ENCODE measurements around the gene PTPN1.
A peak's percentile ranks its signal among the peaks of the same experiment; 100 is the strongest.
"Not testable (repeated sequence)": the region's sequence is repeated elsewhere in the genome, so short reads cannot be mapped to it uniquely, and the experiment has no call there.

Gene PTPN1

DNA sequence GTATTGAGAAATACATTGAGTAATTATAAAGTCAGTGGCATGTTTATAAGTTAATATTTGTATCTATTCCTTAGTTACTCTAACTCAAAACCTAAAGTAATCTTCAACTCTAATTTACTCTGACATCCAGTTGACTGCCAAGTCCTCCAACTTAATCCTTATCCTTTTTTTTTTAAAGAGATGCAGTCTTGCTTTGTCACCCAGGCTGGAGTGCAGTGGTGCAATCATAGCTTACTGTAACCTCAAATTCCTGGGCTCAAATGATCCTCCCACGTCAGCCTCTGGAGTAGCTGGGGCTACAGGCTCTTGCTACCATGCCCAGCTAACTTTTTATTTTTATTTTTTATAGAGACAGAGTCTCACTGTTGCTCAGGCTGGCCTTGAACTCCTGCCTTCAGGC, 24.4 kb downstream of the PTPN1 start:
- DNase-seq = peak; percentile 62

DNA sequence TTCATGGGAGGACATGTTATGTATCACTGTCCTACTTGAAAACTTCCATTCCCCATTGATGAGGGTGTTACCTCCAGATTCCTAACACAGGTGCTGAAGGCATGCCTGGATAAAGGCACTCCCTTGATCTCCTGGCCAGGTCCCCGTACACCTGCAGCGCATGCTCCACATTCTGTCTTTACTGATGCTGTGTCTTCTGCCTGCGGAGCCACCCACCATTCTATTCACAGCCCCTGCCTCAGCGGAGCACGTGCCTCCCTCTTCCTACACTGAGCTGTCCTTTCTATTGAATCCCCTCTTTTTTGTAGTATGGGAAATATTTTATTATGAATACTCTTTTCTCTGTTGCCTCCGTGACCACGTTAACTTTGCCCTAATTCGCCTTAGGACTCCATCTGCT, 25.0 kb downstream of the PTPN1 start:
- DNase-seq = no peak

DNA sequence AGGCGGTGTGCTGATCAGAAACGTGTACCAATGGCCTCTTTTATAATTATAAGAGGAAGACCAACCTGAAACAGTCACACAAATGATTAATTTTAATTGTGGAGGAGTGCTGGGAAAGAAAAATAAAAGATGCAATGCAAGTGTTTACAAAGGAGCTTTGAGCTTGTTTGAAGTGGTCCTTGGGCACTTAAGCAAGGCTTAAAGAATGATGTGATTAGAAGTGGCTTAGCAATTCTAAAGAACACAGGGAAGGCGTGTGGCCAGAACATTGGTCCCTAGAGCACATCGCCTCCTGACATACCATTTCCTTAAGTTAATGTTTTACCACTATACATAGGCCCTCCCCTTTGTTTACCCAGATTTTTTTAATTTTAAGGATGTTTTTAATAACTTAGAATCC, 26.1 kb downstream of the PTPN1 start:
- peak; percentile 75 for DNase-seq

DNA sequence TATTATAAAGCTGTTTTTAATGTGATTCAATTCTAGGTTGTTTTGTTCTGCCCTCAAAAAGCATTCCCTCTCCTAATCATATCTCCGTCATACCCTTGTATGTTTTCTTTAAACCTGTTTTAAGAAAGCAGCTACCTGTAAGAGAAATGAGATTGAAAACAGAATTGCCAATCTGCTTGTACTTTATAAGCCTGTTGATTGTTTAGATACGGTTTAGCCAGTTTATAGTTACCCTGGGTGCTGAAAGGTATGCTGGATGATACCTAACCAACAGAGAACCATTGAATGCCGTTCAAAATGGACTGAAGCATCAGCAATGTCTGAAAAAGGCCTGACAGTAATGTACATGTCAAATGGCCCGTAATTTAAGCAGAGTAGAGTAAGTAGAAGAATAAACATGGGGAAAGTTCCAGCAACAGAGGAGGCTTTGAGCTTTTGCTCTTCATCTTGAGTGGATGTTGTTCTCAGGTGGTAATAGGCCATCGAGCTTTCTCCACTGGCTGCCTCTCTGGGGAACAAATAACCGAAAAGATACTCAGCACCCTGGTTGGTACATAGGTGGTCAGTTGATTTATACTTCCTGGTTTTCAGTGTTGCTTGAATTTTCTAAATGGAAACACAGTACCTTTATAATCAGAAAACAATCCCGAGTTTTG, 27.5 kb downstream of the PTPN1 start:
- DNase-seq = no peak

DNA sequence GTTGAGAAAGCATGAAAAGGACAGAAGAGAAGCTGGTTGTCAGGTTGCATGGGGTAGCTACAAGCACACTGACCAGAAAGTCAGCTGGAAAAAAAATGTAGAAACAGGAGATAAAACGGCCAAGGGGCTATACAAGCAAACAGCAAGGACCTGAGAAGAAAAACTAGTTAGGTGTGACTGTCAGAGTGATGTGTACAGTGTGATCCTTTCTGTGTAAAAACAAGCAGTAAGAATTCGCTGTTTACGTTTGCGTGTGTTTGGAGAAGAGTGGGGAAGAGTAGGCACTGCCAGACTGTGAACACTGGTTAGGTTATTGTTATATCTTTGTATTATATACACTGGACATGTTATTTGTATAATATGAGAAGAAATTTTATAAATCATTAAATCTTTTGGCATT, 28.1 kb downstream of the PTPN1 start:
- DNase-seq = no peak

DNA sequence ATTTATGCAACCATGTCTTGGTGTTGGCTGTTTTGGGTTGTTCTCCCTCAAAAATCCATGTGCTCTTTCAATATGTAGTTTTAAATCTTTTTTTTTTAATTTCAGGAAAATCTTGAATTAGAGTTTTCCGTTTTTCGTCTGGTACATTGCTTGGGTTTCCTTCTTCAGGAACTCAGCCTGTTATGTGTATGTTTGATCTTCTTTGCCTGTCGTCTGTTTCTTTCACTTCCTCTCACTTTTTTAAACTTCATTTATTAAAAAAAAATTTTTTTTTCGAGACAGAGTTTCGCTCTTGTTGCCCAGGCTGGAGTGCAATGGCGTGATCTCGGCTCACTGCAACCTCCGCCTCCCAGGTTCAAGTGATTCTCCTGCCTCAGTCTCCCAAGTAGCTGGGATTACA, 29.6 kb downstream of the PTPN1 start:
- not testable (repeated sequence) for DNase-seq

DNA sequence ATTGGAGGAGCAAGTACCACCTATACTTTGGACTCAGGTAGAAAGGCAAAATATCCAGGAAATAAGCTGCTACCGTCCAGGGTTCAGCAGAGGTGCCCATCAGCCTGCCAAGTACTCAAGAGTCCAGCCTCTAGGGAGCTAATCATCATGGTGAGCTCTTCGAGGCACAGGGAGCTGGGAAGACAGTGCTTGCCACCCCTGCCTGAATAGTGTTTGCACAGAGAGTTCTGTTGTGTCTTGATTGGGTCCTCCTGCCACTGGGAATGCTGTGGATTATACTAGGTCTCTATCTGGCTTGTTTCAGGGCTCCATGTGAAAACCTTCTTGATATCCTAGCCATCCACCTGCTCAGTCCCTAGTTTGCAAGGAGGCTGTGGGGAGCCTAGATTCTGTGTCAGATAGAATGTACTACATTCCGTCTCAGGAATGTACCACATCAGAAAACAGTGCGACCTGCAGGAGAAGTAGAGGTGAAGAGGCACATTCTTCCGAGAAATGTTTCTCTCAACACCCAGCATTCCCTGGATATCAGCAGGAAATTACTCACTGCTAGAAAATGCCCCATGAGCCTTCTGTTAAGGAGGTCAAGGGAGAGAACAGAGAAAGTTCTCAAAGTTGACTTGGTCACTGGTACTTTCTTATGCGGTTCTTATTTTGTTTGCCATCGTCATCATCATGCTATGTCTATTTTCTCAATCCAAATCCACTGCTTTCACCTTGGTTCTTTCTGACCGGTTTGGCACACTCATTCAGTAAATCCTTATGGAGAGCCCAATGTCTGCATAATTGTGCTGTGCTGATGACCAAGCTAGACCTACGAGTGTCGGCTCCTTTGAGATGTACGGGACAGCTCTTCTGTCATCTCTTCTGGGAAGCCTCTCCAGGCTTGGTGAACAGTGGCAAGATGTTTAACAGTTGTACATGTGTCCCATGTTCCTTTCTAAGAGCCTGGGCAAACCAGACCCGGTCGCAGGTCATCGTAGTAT, 30.7 kb downstream of the PTPN1 start:
- peak; percentile 98 for DNase-seq

DNA sequence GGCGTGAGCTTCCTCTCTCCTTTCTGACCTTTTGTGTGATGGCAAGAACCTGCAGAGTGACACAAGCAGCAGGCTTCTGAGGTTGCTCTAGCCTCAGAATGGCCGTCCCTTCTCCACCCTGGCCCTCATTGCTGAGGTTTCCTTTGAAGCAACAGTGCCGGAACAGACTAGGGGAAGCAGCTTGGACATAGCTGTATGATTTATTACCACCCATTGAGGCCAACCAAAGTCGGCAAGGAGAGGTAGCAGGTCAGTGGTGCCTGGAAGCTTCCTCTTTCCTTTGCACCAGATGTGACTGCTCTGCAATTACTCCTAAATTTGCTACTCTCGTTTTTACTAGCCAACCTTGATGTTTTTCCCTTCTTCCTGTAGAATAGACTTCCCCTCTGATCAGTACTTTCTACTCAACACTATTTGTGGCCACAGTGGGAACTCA, 31.4 kb downstream of the PTPN1 start:
- no peak for DNase-seq

DNA sequence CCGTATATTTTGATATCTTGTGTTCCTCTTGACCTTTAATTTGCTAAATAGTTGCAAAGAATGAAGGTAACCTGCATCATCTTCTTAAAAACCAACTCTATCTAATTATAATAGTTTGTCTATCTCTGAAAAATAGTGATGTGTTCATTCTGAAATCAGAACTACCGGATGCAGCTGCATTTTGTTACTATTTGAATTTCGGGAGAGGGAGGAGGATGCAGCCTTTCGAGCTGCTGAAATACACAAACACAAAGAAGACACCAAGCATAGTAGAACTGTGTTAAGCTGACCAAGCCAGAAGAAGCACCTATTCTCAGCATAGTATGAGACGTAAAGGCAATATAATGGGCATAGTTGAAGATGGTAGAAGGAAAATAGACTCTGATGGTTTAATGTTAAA, 33.1 kb downstream of the PTPN1 start:
- DNase-seq = no peak

DNA sequence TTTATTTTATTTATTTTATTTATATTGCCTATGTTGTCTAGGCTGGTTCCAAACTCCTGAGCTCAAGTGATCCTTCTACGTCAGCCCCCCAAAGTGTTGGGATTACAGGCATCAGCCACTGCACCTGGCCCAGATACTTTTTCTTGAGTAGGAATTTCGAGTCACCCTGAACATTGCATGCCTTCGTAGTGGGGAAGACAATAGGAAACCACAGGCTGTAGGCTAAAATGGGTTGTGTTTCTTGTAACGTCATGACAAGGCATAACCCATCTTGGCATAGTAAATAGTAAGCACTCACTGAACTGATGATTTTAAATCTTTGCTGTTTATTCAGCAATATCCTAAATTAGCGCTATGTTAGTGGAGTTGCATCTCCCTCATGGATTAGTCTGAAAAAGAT, 34.9 kb downstream of the PTPN1 start:
- DNase-seq = no peak

DNA sequence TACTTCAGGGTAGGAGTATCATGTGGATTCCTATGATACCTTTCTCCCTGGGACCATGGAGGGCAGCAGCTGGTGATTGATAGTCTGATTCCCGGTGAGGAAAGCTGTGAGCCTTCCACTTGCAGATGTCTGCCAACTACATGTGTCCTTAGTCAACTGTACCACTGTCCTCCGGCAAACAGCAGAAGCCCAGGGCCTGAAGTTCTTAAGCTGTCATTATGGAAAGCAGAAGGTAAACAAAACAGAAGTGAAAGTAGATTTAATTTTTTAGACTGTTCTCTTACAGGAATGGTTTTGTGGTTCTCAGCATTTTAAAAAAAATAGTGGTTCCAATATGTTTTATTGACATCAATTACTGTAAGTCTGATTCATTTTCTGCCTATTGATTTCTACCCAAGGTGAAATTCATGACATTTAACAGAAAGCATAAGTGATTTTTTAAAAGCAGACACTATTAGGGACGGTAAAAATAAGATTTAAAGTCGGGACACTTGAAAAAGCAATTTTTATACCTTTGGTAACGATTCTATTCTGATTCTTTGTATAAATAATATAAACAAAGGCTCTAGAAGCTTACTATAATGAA, 36.6 kb downstream of the PTPN1 start:
- no peak for DNase-seq

DNA sequence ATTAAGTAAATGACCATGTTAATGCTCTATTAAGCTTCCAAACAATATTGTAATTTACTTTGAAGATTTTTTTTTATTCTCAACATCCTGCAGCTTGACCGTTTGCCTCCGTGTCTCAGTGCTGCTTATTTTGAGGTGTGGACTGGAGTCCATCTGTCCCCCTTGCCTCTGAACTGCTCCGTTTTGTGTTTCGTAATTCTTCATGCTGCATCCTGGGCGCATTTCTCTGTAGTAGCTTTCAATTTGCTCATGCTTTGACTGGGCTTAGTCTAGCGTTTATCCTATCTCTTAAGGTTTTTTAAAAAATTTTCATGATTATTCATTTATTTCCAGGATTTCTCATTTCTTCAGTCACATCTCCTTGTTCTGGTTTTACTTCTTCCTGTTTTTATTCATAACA, 37.8 kb downstream of the PTPN1 start:
- no peak for DNase-seq

DNA sequence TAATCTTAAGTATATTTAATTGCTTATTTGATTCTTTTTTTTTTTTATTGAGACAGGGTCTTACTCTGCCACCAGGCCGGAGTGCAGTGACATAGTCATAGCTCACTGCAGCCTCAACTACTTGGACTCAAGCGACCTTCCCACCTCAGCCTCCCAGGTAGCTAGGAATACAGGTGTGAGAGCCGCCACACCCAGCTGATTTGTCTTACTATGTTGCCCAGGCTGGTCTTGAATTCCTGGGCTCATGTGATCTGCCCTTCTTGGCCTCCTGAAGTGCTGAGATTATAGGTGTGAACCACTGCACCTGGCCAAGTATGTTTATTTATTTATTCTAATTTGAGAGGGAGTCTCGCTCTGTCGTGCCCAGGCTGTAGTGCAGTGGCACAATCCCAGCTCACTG, 38.2 kb downstream of the PTPN1 start:
- DNase-seq = no peak

DNA sequence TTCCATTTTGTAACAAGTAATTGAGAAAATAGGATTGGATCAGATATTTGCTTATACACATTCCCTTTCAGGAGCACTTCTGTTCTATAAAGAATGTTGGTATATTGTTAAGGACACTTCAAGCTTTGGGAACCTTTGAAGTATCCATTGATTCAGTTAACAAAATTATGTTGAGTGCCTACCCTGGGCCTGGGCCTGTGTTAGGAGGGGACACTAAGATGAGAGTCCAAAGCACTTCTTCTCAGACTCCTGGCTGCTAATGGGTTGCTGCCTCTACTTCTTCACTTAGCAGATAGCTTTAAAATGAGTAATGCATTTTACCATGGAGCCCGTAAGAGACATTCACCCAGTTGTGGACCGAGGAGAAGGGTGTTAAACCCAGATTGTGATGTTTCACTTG, 40.3 kb downstream of the PTPN1 start:
- no peak for DNase-seq

DNA sequence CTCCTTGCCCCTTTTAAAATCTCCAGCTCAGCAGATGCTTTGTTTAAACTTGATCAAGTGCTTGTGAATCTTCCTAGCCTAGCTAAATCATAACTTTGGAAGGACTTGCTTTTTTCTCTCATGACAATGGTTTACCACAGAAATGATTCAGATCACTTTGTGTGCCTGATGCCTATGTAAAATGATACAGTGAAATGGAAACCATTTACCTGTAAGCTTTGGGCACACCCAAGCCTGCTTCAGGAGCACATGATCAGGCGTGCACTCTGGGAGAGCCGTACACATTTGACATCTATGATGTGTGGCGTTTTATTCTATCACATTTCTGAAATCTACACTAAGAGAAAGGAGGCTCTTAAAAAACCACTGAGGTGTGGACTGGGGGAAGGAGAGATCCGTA, 41.1 kb downstream of the PTPN1 start:
- DNase-seq = no peak

DNA sequence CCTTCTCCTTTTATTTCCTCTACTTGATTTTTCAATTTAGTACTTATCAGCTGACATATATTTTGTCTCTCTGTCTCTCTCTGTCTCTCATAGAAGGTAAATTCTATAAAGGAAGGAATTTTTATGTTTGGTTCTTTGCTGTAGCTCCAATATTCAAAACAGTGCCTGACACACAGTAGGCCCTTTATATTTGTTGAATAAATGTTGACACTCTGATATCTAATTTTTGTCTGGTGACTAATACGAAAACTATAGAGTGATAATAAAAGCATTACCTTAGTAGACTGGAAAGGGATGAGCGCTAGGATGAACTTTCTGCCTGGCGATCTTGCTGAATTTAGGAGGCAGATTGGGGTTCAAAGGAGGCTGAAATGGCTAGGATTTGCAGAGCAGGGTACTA, 42.8 kb downstream of the PTPN1 start:
- DNase-seq = no peak

DNA sequence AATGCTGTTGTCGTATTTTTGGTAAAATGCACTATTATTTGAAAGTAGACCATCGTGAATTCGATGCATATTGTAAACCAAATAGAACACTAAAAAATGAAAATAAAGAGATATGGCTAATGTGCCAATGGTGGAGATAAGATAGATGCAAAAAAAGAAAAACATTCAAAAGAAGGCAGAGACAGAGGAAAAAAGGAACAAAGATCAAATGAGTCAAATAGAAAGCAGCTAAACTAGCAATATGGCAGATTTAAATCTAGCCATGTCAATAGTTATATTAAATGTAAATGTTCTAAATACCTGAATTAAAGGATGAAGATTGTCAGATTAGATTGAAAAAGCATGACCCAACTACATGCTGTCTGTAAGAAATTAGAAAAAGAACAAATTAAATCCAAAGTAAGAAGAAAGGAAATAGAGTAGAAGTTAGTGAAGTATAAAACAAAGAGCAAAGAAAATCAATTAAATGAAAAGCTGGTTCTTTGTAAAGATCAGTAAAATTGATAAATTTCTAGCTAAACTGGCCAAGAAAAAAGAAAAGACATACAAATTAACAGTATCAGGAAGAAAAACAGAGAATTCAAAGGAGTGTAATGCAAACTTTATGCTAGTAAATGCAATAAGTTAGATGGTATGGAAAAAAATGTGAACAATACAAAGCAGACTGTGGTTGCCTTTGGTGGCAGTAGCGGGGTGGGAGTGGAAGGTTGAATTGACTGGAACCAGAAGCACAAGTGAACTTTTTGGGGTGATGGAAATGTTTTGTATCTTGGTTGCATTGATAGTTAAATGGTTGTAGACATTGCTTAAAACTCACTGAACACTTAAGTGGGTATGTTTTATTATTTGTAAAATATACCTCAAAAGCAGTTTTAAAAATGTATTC, 44.8 kb downstream of the PTPN1 start:
- DNase-seq = no peak

DNA sequence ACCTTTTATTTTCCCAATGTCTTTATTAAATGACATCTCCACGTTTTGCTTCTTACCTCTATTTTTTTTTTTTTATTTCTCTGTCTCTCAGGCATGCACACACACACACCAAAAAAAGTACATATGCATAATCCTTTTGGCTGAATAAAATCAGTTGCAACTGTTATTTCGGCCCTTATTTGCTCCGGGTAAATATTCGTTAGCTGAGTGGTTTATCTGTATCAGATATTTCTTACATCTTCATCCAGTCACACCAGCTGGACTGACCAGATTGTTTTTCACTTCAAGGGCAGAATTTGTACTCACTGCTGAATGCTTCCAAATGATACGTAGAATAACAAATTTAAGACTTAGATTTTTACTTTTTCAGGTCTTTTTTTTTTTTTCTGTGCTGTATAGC, 45.5 kb downstream of the PTPN1 start:
- DNase-seq = no peak

DNA sequence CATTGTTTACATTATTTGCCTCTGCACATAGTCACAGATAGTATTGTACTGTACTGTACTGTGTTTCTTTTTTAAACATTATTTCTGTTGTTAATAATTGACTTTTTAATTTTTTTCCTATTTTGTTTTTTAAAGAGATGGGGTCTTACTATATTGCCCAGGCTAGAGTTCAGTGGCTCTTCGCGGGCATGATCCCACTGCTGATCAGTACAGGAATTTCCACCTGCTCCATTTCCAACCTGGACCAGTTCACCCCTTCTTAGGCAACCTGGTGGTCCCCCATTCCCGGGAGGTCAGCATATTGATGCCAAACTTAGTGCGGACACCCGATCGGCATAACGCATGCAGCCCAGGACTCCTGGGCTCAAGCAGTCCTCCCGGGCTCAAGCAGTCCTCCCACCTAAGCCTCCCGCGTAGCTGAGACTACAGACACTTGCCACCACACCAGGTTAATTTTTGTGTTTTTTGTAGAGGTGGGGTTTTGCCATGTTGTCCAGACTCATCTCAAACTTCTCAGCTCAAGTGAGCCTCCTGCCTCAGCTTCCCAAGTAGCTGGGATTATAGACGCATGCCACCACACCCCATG, 47.5 kb downstream of the PTPN1 start:
- DNase-seq = no peak

DNA sequence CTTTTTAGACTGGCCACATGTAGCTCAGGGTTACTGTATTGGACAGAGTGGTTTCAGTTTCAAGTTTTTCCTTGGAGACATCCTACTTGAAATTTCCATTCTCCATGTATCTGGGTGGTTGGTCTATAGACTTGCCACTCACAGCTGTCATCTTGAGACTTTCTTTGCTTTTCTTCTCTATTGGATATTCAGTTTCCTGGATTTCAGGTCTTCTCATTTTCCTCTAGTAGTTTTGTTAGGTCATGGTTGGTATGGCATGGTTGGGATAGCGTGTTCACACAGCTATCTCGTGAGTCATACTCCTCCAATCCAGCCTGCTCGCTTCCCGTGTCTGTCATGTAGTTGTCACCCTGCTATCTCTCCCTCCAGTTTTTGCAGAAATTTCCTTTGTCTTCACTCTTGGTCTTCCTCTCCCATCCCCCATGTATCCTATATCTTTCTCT, 48.3 kb downstream of the PTPN1 start:
- DNase-seq = peak; percentile 87

DNA sequence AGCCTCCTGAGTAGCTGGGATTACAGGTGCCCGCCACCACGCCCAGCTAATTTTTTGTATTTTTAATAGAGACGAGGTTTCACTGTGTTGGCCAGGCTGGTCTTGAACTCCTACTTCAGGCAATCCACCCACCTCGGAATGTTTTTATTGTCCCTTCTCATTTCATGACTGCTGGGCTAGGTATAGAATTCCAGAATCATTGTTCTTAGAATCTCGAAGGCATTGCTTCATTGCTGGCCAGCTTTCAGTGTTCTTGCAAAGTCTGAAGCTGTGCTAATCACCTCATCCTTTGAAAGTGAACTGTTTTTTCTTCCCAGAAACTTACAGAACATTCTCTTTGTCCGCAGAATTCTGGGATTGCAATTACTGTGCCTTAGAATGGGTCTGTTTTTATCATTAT, 49.0 kb downstream of the PTPN1 start:
- DNase-seq = no peak

DNA sequence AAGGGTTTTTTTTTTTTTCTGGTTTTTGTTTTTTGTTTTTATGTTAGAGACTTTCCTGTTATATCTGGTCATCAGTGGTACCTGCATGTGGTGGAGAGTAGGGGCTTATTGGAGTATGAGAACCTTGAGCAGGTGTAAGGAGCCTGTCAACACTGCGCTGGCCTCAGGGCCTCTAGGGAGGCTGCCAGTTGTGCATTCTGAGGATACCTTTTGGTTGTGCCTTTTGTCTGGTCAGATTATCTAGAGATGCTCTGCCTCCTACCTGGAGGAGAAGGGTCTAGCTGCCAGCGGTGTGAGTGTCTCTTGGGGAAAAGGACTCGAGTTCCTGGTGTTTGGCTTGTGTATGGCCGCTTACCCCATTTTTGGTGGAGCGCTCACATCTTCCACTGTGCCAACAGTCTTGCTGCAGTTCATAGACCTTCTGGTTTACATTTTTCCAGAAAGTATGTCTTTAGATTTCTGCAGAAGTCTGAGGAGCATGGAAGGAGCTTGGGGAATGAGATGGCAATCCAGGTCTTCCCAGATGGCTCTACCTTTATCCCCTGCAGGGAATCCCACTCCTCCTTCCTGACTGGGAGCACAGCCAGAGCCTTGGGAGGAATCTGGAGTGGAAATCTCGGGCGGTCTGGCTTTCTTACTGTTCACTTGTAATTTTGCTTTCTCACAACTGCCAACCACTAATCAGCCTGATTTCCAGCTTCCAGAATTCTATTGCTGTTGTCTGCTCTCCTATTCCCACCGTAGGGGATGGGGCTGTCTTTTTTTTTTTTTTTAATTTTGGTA, 49.9 kb downstream of the PTPN1 start:
- no peak for DNase-seq

Data from kidney glomerular epithelial cell (primary cell).